Uterus (tissue), 2 donors: ENCODE data around the gene SHROOM3.

Source experiments
- POLR2A ChIP-seq, 2 donors: fragments of 450-650 bp; IDR thresholded peaks; one replicate each; pipeline ENCODE4 v1.6.1; 2016; ENCODE audit warnings: antibody characterized with exemption in 2 of 2, mild to moderate bottlenecking in 1 of 2, moderate library complexity in 1 of 2
- TF ChIP-seq, protein P1 (sequence below), 4 experiments: fragments of 200-600 bp in 2 of 4; fragments of 450-650 bp in 2 of 4; sonication (generic) in 2 of 4; IDR thresholded peaks; one replicate each; pipeline ENCODE4 v1.5.1; 2016 to 2019; ENCODE audit warnings: antibody characterized with exemption in 4 of 4, mild to moderate bottlenecking in 2 of 4, moderate library complexity in 1 of 4

DNA sequence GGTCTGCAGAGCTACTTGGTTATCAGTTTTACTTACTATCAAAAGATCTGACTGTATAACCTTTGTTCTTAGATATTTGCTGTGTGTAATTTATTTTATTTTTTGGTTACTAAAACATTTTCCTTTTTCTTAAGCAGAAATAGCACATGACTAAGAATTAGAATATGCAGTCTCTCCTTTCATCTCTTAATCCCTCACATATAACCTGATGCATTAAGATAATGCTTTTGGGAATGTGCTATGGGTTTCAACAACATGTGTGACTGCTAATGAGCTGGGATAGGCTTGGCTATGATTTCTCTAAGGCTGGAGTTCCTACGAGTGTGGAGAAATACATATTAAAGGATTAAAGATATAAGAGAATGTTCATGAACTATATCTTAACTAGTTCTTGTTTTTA lies 41.5 kb downstream of the SHROOM3 start:
- TF ChIP-seq POLR2A (IDR thresholded peaks at IDR 0.05) = no peak
- TF ChIP-seq, protein P1, sequence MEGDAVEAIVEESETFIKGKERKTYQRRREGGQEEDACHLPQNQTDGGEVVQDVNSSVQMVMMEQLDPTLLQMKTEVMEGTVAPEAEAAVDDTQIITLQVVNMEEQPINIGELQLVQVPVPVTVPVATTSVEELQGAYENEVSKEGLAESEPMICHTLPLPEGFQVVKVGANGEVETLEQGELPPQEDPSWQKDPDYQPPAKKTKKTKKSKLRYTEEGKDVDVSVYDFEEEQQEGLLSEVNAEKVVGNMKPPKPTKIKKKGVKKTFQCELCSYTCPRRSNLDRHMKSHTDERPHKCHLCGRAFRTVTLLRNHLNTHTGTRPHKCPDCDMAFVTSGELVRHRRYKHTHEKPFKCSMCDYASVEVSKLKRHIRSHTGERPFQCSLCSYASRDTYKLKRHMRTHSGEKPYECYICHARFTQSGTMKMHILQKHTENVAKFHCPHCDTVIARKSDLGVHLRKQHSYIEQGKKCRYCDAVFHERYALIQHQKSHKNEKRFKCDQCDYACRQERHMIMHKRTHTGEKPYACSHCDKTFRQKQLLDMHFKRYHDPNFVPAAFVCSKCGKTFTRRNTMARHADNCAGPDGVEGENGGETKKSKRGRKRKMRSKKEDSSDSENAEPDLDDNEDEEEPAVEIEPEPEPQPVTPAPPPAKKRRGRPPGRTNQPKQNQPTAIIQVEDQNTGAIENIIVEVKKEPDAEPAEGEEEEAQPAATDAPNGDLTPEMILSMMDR (IDR thresholded peaks at IDR 0.05) = no peak
